PC-9 (cell line): ENCODE measurements around the gene GPATCH4. TPM values are rescaled to one million over a fixed set of nuclear protein-coding genes. Genes with fewer than 3 reads are reported as not detected.
A peak's percentile ranks its signal among the peaks of the same experiment; 100 is the strongest.
"Not testable (repeated sequence)": the region's sequence is repeated elsewhere in the genome, so short reads cannot be mapped to it uniquely, and the experiment has no call there.

Experiments
- BruUV-seq: library from RNA; stranded (reverse); fragments of 400-500 nt; replicated peaks from 2 replicates; lab custom pipeline; 2021; lab: Mats Ljungman, UMichigan
- CTCF ChIA-PET: fragments of 300-600 bp; sonication (Branson Sonifier 250); formaldehyde crosslinking; loops from one replicate; lab custom pipeline; 2022; ENCODE audit warnings: antibody characterized with exemption; lab: Charles Lee
- POLR2A ChIA-PET: fragments of 300-600 bp; sonication (Branson Sonifier 250); formaldehyde crosslinking; loops from one replicate; lab custom pipeline; 2022; ENCODE audit warnings: antibody characterized with exemption; ENCODE audit not compliant: unreplicated experiment; lab: Charles Lee
- DNase-seq, 2 experiments: peaks; one replicate each; pipeline versions ENCODE4 v3.0.0 to v3.0.0-alpha.2; 2015 to 2022; ENCODE audit warnings: mixed read lengths in 1 of 2
- H2AFZ ChIP-seq: fragments of 200-600 bp; sonication (generic); 2 replicates; pipeline ENCODE4 v1.8.1; 2017; ENCODE audit warnings: antibody characterized with exemption
- H3F3A ChIP-seq: fragments of 200-600 bp; sonication (generic); 2 replicates; pipeline ENCODE4 v1.8.1; 2017; ENCODE audit warnings: antibody characterized with exemption, mild to moderate bottlenecking, low read depth; ENCODE audit not compliant: insufficient read depth
- H3K27ac ChIP-seq: fragments of 200-600 bp; sonication (generic); 2 replicates; pipeline ENCODE4 v1.6.1; 2016; ENCODE audit warnings: mixed run types
- H3K27me3 ChIP-seq: fragments of 200-600 bp; sonication (generic); 2 replicates; pipeline ENCODE4 v1.6.1; 2016; ENCODE audit warnings: low read depth, mixed run types; ENCODE audit not compliant: insufficient read depth
- H3K36me3 ChIP-seq: fragments of 200-600 bp; sonication (generic); 2 replicates; pipeline ENCODE4 v1.6.1; 2016; ENCODE audit warnings: low read depth, mixed run types
- H3K4me1 ChIP-seq: fragments of 200-600 bp; sonication (generic); replicated peaks from 2 replicates; pipeline ENCODE4 v1.6.1; 2016; ENCODE audit warnings: mixed run types; ENCODE audit not compliant: insufficient read depth
- H3K4me2 ChIP-seq: fragments of 200-600 bp; sonication (generic); 2 replicates; pipeline ENCODE4 v1.6.1; 2017; ENCODE audit warnings: mixed run types
- H3K4me3 ChIP-seq: fragments of 200-600 bp; sonication (generic); 2 replicates; pipeline ENCODE4 v1.6.1; 2016; ENCODE audit warnings: mixed run types
- H3K79me2 ChIP-seq: fragments of 200-600 bp; sonication (generic); 2 replicates; pipeline ENCODE4 v1.6.1; 2017; ENCODE audit warnings: low read depth, mixed run types
- H3K9me2 ChIP-seq: fragments of 200-600 bp; sonication (generic); 2 replicates; pipeline ENCODE4 v1.8.1; 2017; ENCODE audit warnings: mild to moderate bottlenecking; ENCODE audit not compliant: insufficient read depth
- H3K9me3 ChIP-seq: fragments of 200-600 bp; sonication (generic); 2 replicates; pipeline ENCODE4 v1.8.1; 2016; ENCODE audit warnings: low read depth; ENCODE audit not compliant: insufficient read depth
- H4K20me1 ChIP-seq: fragments of 200-600 bp; sonication (generic); 2 replicates; pipeline ENCODE4 v1.8.1; 2017; ENCODE audit not compliant: insufficient read depth
- CTCF ChIP-seq: fragments of 200-600 bp; sonication (generic); conservative IDR thresholded peaks from 2 replicates; pipeline ENCODE4 v1.6.1; 2017; ENCODE audit warnings: mixed run types, antibody characterized with exemption, mild to moderate bottlenecking, moderate library complexity
- EZH2 ChIP-seq: fragments of 200-600 bp; sonication (generic); IDR thresholded peaks from 2 replicates; pipeline ENCODE4 v1.8.0; 2017; ENCODE audit warnings: antibody characterized with exemption, low read depth
- intact Hi-C: fragments of 100-400 bp; cut with micrococcal nuclease; formaldehyde crosslinking; loops from one replicate; pipeline ENCODE4 v1.10.0; 2022; ENCODE audit not compliant: unreplicated experiment
- total RNA-seq: library from RNA; stranded (reverse); gene quantifications from 2 replicates; pipeline ENCODE4 v1.2.3, GENCODE V29; 2021

The GPATCH4 gene
- total RNA-seq, 1 experiment from 2014 or later = 17.5 TPM

- peak; percentile 43 to 62 for DNase-seq
- ChIA-PET CTCF (interaction anchor here (0.7 to 1.0 kb wide), 4 partner anchors 16 to 223 kb away, joined by 3 to 9 read pairs (median 5); no protein-coding TSS in a partner anchor), POLR2A (interaction anchor here (0.6 to 0.7 kb wide), 2 partner anchors 21 to 67 kb away, joined by 5 to 9 read pairs; no protein-coding TSS in a partner anchor)
- Histone ChIP-seq H3K27me3 (peaks cover 16% of the 10 kb centered on the region; the same call in 1 of the 2 replicates), H3K36me3 (no peaks in the 10 kb centered on the region), H2AFZ (0 out of 2 replicates have a peak overlapping the region, but pooled peaks have one; percentile 68), H4K20me1 (no peaks in the 10 kb centered on the region), H3F3A (peaks cover 12% of the 10 kb centered on the region; the same call in 1 of the 2 replicates), H3K4me3 (no peak overlapping the region; the same call in 1 of the 2 replicates), H3K27ac (no peak overlapping the region), H3K79me2 (no peaks in the 10 kb centered on the region), H3K4me2 (peak overlapping the region; percentile 48), H3K4me1 (peaks cover 18% of the 10 kb centered on the region; the same call in 1 of the 2 replicates), H3K9me2 (no peaks in the 10 kb centered on the region), H3K9me3 (no peaks in the 10 kb centered on the region)
- intact Hi-C loops = loop anchor here (1.0 to 2.0 kb wide), 4 partner anchors 24 to 251 kb away; no protein-coding TSS in a partner anchor
- BruUV-seq = no TSS peak
- no peak for TF ChIP-seq EZH2
- TF ChIP-seq CTCF = peak; percentile 84
Observed at GRCh38 chr1:156608036-156608674, 6.9 kb upstream of the GPATCH4 start.

DNA sequence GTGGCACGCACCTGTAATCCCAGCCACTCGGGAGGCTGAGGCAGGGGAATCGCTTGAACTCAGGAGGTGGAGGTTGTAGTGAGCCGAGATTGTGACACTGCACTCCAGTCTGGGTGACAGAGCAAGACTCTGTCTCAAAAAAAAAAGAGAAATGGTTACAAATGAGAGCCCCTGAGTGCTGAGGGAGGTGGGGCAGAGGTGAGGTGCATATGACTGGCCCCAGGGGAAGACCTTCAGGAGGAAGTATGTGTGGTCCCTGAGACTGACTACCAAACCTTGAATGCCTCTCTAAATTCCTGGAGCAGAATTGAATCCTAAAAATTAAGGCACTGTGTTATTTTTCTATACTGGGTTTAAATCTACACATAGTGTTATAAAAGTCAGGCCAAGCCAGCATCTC is 6.1 kb upstream of the GPATCH4 start:
- H4K20me1 ChIP-seq, POLR2A ChIA-PET, DNase-seq, H3K4me3 ChIP-seq, H2AFZ ChIP-seq, H3K9me2 ChIP-seq, H3K9me3 ChIP-seq, H3K27me3 ChIP-seq, H3K4me2 ChIP-seq, H3K27ac ChIP-seq, intact Hi-C loops, H3K36me3 ChIP-seq, H3K79me2 ChIP-seq, BruUV-seq: not testable (repeated sequence)
- H3F3A ChIP-seq = peaks cover 12% of the 10 kb centered on the region; the same call in 1 of the 2 replicates
- peaks cover 18% of the 10 kb centered on the region; the same call in 1 of the 2 replicates for H3K4me1 ChIP-seq
- CTCF ChIA-PET = interaction anchor here (1.0 kb wide), 1 partner anchor 161 kb away, joined by 3 read pairs; no protein-coding TSS in a partner anchor

DNA sequence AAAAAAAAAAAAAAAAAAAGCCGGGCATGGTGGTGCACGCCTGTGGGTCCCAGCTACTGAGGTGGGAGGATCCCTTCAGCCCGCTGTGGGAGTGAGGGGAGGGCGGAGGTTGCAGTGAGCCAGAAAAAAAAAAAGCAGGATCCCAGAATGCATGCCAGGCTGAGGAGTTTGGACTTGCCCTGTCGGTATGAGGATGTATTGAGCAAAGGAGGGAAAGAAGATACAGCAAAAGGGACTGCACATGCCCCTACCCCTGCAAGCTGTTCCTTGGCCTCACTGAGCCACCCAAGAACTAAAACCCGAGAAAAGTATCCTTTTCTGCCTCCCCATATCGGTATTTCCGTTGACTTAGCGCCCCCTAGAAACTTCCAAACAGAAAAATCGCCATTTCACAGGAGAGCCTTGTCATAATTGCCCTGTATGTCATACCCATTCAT is 1.3 kb upstream of the GPATCH4 start:
- no peaks in the 10 kb centered on the region for H3K9me2 ChIP-seq
- H4K20me1 ChIP-seq = no peaks in the 10 kb centered on the region
- H3K79me2 ChIP-seq = peaks cover 32% of the 10 kb centered on the region
- H3K36me3 ChIP-seq = peaks cover 6% of the 10 kb centered on the region
- no peak overlapping the region for H2AFZ ChIP-seq
- no peak overlapping the region for H3K27ac ChIP-seq
- POLR2A ChIA-PET = interaction anchor here (0.6 kb wide), 1 partner anchor 542 kb away, joined by 8 read pairs; the partner anchor contains the start of gene RAB25
- DNase-seq = no peak
- H3K9me3 ChIP-seq = no peaks in the 10 kb centered on the region
- intact Hi-C loops = no loop called here
- H3K4me1 ChIP-seq = peaks cover 21% of the 10 kb centered on the region
- H3F3A ChIP-seq = peaks cover 21% of the 10 kb centered on the region; the same call in 1 of the 2 replicates
- no peak overlapping the region for H3K4me3 ChIP-seq
- TF ChIP-seq CTCF (peak; percentile 41; the same call in 1 of the 2 replicates), EZH2 (no peak)
- BruUV-seq = no TSS peak
- no peaks in the 10 kb centered on the region for H3K27me3 ChIP-seq
- CTCF ChIA-PET = interaction anchor here (0.6 kb wide), 2 partner anchors 214 to 563 kb away, joined by 3 to 5 read pairs; no protein-coding TSS in a partner anchor
- H3K4me2 ChIP-seq = 0 out of 2 replicates have a peak overlapping the region, but pooled peaks have one; percentile 4
